ENCODE results near the gene TMEM203. TPM values are rescaled to one million over a fixed set of nuclear protein-coding genes. Genes with fewer than 3 reads are reported as not detected.

The TMEM203 gene
- 40.5 and 41.2 TPM in 2 replicates for total RNA-seq
- long read RNA-seq, partial matches to known transcripts = 0 of 4 reads
- long read RNA-seq, other reads (novel, unspliced or antisense) = 0 of 4 reads

GRCh38 chr9:137205126-137206069 lies at the start of gene TMEM203, which contains the start of gene NDOR1:
TSS of gene TMEM203 (minus strand) at chr9:137205648. CDS start at chr9:137205414, 234 bp downstream.
TSS of gene NDOR1 (plus strand) at chr9:137205700. CDS start at chr9:137205778, 78 bp downstream.
- Mint-ChIP-seq H3K4me3 (ENCODE audit: unreplicated experiment) (peak within 1 kb of the TSS; percentile 86), H3K4me1 (ENCODE audit: unreplicated experiment) (peaks cover 49% of the 10 kb centered on the region), H3K27me3 (ENCODE audit: unreplicated experiment) (no peaks in the 10 kb centered on the region), H3K9me3 (ENCODE audit: unreplicated experiment) (no peaks in the 10 kb centered on the region), H3K36me3 (ENCODE audit: unreplicated experiment) (peaks cover 8% of the 10 kb centered on the region), H3K27ac (ENCODE audit: unreplicated experiment) (peak within 1 kb of the TSS; percentile 85)
- TF ChIP-seq CTCF (IDR thresholded peaks at IDR 0.05) = no peak
- DNase-seq (ENCODE audit: extremely low spot score, unreplicated experiment) = peak; percentile 95

- TF ChIP-seq CTCF (IDR thresholded peaks at IDR 0.05) = no peak
- Mint-ChIP-seq H3K27ac (ENCODE audit: unreplicated experiment) (peak within 1 kb of the TSS; percentile 79), H3K36me3 (ENCODE audit: unreplicated experiment) (no peaks in the 10 kb centered on the region), H3K27me3 (ENCODE audit: unreplicated experiment) (no peaks in the 10 kb centered on the region), H3K9me3 (ENCODE audit: unreplicated experiment) (no peaks in the 10 kb centered on the region), H3K4me3 (ENCODE audit: unreplicated experiment) (peak within 1 kb of the TSS; percentile 87), H3K4me1 (ENCODE audit: unreplicated experiment) (peaks cover 15% of the 10 kb centered on the region)
- peak; percentile 98 for DNase-seq (ENCODE audit: extremely low spot score, unreplicated experiment)
Observed at GRCh38 chr9:137254624-137255447, 49.4 kb upstream of the TMEM203 start, which contains the start of gene NELFB. TSS of gene NELFB (plus strand) at chr9:137255327.

- no peak for DNase-seq (ENCODE audit: extremely low spot score, unreplicated experiment)
- peak overlapping the region; percentile 79 for H3K27ac Mint-ChIP-seq (ENCODE audit: unreplicated experiment)
- H3K27me3 Mint-ChIP-seq (ENCODE audit: unreplicated experiment) = no peaks in the 10 kb centered on the region
- H3K36me3 Mint-ChIP-seq (ENCODE audit: unreplicated experiment) = no peaks in the 10 kb centered on the region
- no peak for TF ChIP-seq CTCF (IDR thresholded peaks at IDR 0.05)
- peak overlapping the region; percentile 87 for H3K4me3 Mint-ChIP-seq (ENCODE audit: unreplicated experiment)
- peaks cover 15% of the 10 kb centered on the region for H3K4me1 Mint-ChIP-seq (ENCODE audit: unreplicated experiment)
- H3K9me3 Mint-ChIP-seq (ENCODE audit: unreplicated experiment) = no peaks in the 10 kb centered on the region
Observed at GRCh38 chr9:137253717-137254623, 48.5 kb upstream of the TMEM203 start.

DNA sequence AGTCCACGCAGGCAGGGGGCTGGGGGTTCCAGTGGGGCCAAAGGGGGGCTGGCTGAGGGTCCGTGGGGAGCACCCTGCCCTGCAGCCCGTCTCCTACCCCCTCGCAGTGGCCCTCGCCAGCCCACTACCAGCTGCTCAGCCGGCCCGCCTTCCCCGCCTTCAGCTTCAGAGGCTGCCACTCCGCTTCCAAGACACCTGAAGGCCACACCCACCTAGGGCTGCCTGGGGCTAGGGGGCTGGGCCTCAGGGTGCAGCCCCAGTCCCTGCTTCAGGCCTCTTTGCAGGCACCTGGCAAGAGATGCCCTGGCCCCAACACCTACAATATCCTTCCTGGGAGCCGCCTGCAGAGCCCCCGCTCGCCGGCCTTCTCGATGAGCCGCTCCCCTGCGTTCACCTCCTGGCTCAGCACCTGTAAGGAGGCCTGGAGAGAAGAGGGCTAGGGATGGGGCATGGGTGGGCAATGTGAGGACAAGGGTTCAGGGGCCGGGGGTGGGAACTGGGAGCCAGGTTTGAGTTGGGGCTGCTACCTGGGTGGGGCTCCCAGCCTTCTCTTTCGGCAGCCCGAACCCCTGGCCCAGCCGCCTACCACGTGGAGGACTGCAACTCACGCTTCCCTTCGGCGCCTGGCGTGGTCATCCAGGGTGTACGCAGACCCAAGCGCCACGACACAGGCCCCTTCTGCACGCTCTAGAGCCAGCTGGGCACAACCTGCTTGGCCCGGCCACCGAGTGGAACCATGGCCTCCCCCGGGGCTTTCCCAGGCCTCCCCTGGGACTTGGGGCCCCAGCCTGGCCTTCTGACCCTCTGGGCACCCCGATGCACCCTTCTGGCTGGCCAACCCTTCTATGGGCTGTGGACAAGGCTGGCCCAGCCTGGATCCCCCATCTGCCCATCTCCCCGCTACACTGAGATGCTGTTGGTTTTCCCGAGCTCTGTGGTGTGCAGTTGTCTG lies 47.4 kb upstream of the TMEM203 start:
- Mint-ChIP-seq H3K36me3 (ENCODE audit: unreplicated experiment) (no peaks in the 10 kb centered on the region), H3K4me1 (ENCODE audit: unreplicated experiment) (peaks cover 15% of the 10 kb centered on the region), H3K27ac (ENCODE audit: unreplicated experiment) (no peak overlapping the region), H3K9me3 (ENCODE audit: unreplicated experiment) (no peaks in the 10 kb centered on the region), H3K27me3 (ENCODE audit: unreplicated experiment) (no peaks in the 10 kb centered on the region), H3K4me3 (ENCODE audit: unreplicated experiment) (no peak overlapping the region)
- no peak for DNase-seq (ENCODE audit: extremely low spot score, unreplicated experiment)
- no peak for TF ChIP-seq CTCF (IDR thresholded peaks at IDR 0.05)

All from osteocyte (in vitro differentiated cells).